Brain microvascular endothelial cell (primary cell): ENCODE data around the gene ADAM8.

Experiments used
- DNase-seq: peaks from one replicate; pipeline ENCODE4 v3.0.0-alpha.2; 2020
- H3K27ac ChIP-seq: fragments of 250-450 bp; sonication (Bioruptor Pico); 2 replicates; pipeline ENCODE4 v1.5.1; 2020; ENCODE audit warnings: mild to moderate bottlenecking, moderate library complexity
- H3K27me3 ChIP-seq: fragments of 250-450 bp; sonication (Bioruptor Pico); replicated peaks from 2 replicates; pipeline ENCODE4 v1.5.1; 2020; ENCODE audit warnings: mild to moderate bottlenecking
- H3K36me3 ChIP-seq: fragments of 250-450 bp; sonication (Bioruptor Pico); replicated peaks from 2 replicates; pipeline ENCODE4 v1.5.1; 2020; ENCODE audit warnings: mild to moderate bottlenecking
- H3K4me3 ChIP-seq: 2 replicates; pipeline ENCODE4 v1.5.1; 2011; ENCODE audit warnings: low read depth, mild to moderate bottlenecking, control low read depth, low read length, moderate library complexity
- CTCF ChIP-seq: IDR thresholded peaks from 2 replicates; pipeline ENCODE4 v1.5.1; 2011; ENCODE audit warnings: low read depth, mild to moderate bottlenecking, moderate library complexity, low read length, control low read depth, inconsistent platforms; ENCODE audit errors: missing control alignments
- in situ Hi-C: cut with HindIII; loops from 2 replicates; pipeline ENCODE4 v1.10.0; 2017; ENCODE audit warnings: low sequenced_read_pairs, low pct_ligation_motif_present

Gene ADAM8

GRCh38 chr10:133254421-133255120 lies 22.1 kb downstream of the ADAM8 start:
- no peak for TF ChIP-seq CTCF
- H3K27ac ChIP-seq: no peak overlapping the region
- peaks cover 11% of the 10 kb centered on the region for H3K27me3 ChIP-seq
- no peaks in the 10 kb centered on the region for H3K36me3 ChIP-seq
- in situ Hi-C loops: no loop called here
- DNase-seq: no peak
- no peak overlapping the region for H3K4me3 ChIP-seq

- no peak for TF ChIP-seq CTCF
- Histone ChIP-seq H3K27me3 (peaks cover 12% of the 10 kb centered on the region), H3K36me3 (no peaks in the 10 kb centered on the region), H3K27ac (no peak overlapping the region), H3K4me3 (no peak overlapping the region)
- DNase-seq: no peak
- in situ Hi-C loops: no loop called here
Measured at GRCh38 chr10:133253361-133253955, 23.2 kb downstream of the ADAM8 start.

- peaks cover 15% of the 10 kb centered on the region for H3K27me3 ChIP-seq
- in situ Hi-C loops: no loop called here
- no peak for TF ChIP-seq CTCF
- no peak overlapping the region for H3K4me3 ChIP-seq
- no peak for DNase-seq
- H3K27ac ChIP-seq: no peak overlapping the region
- no peaks in the 10 kb centered on the region for H3K36me3 ChIP-seq
Measured at GRCh38 chr10:133252223-133252552, 24.5 kb downstream of the ADAM8 start.

GRCh38 chr10:133251388-133252222 lies 25.1 kb downstream of the ADAM8 start:
- no peak for TF ChIP-seq CTCF
- Histone ChIP-seq H3K27me3 (peaks cover 15% of the 10 kb centered on the region), H3K36me3 (no peaks in the 10 kb centered on the region), H3K4me3 (no peak overlapping the region), H3K27ac (no peak overlapping the region)
- DNase-seq: no peak
- in situ Hi-C loops: no loop called here

- no peak for TF ChIP-seq CTCF
- no peak overlapping the region for H3K27ac ChIP-seq
- no peaks in the 10 kb centered on the region for H3K36me3 ChIP-seq
- in situ Hi-C loops: no loop called here
- H3K4me3 ChIP-seq: no peak overlapping the region
- H3K27me3 ChIP-seq: peaks cover 15% of the 10 kb centered on the region
- no peak for DNase-seq
Measured at GRCh38 chr10:133249975-133250754, 26.5 kb downstream of the ADAM8 start.
